ENCODE data around the gene FCRL5. TPM values are rescaled to one million over a fixed set of nuclear protein-coding genes. Genes with fewer than 3 reads are reported as not detected.

The FCRL5 gene
- total and polyA plus RNA-seq, 5 experiments from 2014 or later, result 1.2 to 1.7 TPM; not detected in 3

GRCh38 chr1:157519451-157519850 lies 32.9 kb downstream of the FCRL5 start:
- POLR2A ChIA-PET, result no interaction called here
- ATAC-seq (no peak), DNase-seq (no peak)
- H3K4me3 Mint-ChIP-seq, result no peak overlapping the region
- no peak overlapping the region for H3K27ac Mint-ChIP-seq
- H3K27me3 Mint-ChIP-seq, result peaks cover 0 to 9% (median 0%) of the 10 kb centered on the region in 5 donors
- H3K9me3 Mint-ChIP-seq, result no peaks in the 10 kb centered on the region
- no peaks in the 10 kb centered on the region for H3K36me3 Mint-ChIP-seq
- H3K4me1 Mint-ChIP-seq, result peaks cover 0 to 5% (median 2%) of the 10 kb centered on the region in 4 donors

GRCh38 chr1:157517016-157517415 lies 35.3 kb downstream of the FCRL5 start:
- Mint-ChIP-seq H3K27ac (no peak overlapping the region), H3K27me3 (peaks cover 0 to 9% (median 0%) of the 10 kb centered on the region in 5 donors), H3K4me1 (peaks cover under 1 to 10% (median 2%) of the 10 kb centered on the region in 4 donors), H3K9me3 (no peaks in the 10 kb centered on the region), H3K36me3 (no peaks in the 10 kb centered on the region), H3K4me3 (no peak overlapping the region)
- ATAC-seq (no peak), DNase-seq (no peak)
- POLR2A ChIA-PET, result no interaction called here

GRCh38 chr1:157515709-157516108 lies 36.6 kb downstream of the FCRL5 start:
- Mint-ChIP-seq H3K4me3 (no peak overlapping the region), H3K36me3 (no peaks in the 10 kb centered on the region), H3K27ac (peak overlapping the region in 1 of 10 donors; percentile 26), H3K27me3 (peaks cover 0 to 9% (median 0%) of the 10 kb centered on the region in 5 donors), H3K4me1 (peaks cover 3 to 17% (median 5%) of the 10 kb centered on the region in 4 donors), H3K9me3 (no peaks in the 10 kb centered on the region)
- ATAC-seq, result no peak
- no peak for DNase-seq
- POLR2A ChIA-PET, result no interaction called here

DNA sequence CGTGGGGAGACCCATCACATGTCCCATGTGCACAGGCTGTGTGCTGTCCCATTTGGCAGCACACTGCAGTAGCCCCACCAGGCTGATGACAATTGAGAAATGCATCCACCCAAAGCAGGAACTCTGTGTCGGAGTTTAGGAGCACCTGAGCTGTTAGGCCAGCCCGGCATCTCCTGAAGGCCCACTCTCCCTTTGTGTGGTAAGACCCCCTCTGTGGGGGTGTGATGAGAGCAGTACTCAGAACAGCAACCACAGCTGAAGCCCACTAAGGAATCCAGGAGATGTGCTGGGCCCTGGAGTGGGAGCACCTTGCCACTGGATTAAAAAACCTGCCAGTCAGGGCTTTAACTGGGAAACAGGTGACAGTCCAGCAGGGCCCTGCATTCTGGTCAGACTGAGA lies 37.2 kb downstream of the FCRL5 start:
- POLR2A ChIA-PET, result no interaction called here
- Mint-ChIP-seq H3K27me3 (peaks cover 0 to 6% (median 0%) of the 10 kb centered on the region in 5 donors), H3K9me3 (no peaks in the 10 kb centered on the region), H3K4me1 (peaks cover 3 to 17% (median 5%) of the 10 kb centered on the region in 4 donors), H3K4me3 (no peak overlapping the region), H3K36me3 (no peaks in the 10 kb centered on the region), H3K27ac (no peak overlapping the region)
- DNase-seq (no peak), ATAC-seq (no peak)

- H3K36me3 Mint-ChIP-seq, result no peaks in the 10 kb centered on the region
- DNase-seq (no peak), ATAC-seq (no peak)
- no peaks in the 10 kb centered on the region for H3K9me3 Mint-ChIP-seq
- no peak overlapping the region for H3K4me3 Mint-ChIP-seq
- H3K4me1 Mint-ChIP-seq, result peaks cover 3 to 17% (median 5%) of the 10 kb centered on the region in 4 donors
- peak overlapping the region in 1 of 10 donors; percentile 1 for H3K27ac Mint-ChIP-seq
- H3K27me3 Mint-ChIP-seq, result peaks cover 0 to under 1% (median 0%) of the 10 kb centered on the region in 5 donors
- POLR2A ChIA-PET, result no interaction called here
Measured at GRCh38 chr1:157512036-157512969, 40.0 kb downstream of the FCRL5 start.

GRCh38 chr1:157509546-157510232 lies 42.6 kb downstream of the FCRL5 start:
- ATAC-seq (no peak), DNase-seq (no peak)
- Mint-ChIP-seq H3K27me3 (peaks cover 0 to 11% (median 4%) of the 10 kb centered on the region in 5 donors), H3K4me1 (peaks cover 3 to 20% (median 6%) of the 10 kb centered on the region in 4 donors), H3K4me3 (no peak overlapping the region), H3K27ac (no peak overlapping the region), H3K9me3 (no peaks in the 10 kb centered on the region), H3K36me3 (no peaks in the 10 kb centered on the region)
- POLR2A ChIA-PET, result no interaction called here

DNA sequence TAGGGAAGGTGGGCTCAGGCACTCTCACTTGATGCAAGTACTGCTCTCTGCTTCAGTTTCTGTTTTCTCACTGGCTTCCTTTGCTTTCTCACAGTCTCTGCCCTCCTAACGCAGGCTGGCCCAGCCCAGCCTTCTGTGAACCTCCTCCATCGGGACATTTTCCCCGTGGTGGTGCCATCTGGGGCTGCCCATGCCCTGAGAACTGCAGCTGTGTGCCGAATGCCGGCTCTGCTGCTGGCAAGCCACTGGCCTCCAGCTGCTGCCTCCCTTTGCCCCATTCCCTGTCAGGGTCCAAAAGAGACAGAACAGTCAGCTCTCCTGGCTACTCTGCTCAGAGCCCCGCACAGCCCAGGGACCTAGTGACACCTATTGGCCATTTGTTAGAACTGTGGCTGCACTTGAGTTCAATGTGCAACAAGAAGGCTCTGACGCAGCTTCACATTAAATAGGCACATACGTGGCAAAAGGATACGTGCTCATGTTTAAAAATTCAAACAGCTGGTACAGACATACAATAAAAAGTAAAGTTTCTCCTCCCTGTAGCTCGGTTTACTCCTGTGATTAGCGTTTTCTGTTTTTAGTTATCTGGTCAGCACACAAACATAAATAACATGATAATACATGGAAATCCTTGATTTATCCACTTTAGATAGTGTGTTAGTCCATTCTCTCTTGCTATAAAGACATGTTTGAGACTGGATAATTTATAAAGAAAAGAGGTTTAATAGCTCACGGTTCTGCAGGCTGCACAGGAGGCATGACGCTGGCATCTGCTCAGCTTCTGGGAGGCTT lies 46.6 kb downstream of the FCRL5 start:
- peak in 3 of 10 donors; percentile 1 to 19 (median 6) for DNase-seq

DNA sequence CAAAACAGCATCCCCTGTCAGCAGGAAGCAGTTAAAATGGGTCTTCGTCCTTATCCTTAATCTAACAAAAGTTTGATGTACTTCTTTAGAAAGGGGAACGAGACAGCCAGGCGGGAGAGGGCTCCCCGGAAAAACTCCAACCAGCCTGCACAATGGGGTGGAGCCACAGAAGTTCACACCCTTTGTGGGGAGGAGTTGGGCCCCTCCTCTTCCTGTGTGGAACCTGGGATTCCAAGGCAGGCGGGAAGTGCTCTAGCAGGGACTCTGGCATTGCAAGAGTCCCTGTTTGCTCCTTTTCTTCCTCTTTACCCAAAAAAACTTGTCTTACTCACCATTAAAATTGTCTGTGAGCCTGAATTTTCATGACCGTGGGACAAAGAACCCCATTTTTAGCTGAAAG lies 47.7 kb downstream of the FCRL5 start:
- H3K9me3 Mint-ChIP-seq, result no peaks in the 10 kb centered on the region
- POLR2A ChIA-PET, result no interaction called here
- H3K27me3 Mint-ChIP-seq, result peaks cover 1 to 11% (median 6%) of the 10 kb centered on the region in 5 donors
- no peak overlapping the region for H3K27ac Mint-ChIP-seq
- ATAC-seq (no peak), DNase-seq (no peak)
- H3K4me3 Mint-ChIP-seq, result no peak overlapping the region
- H3K4me1 Mint-ChIP-seq, result peaks cover 0 to 2% (median under 1%) of the 10 kb centered on the region in 4 donors
- no peaks in the 10 kb centered on the region for H3K36me3 Mint-ChIP-seq

More for the DNA sequence above, 46.6 kb downstream of the FCRL5 start:
- Mint-ChIP-seq H3K27me3 (peaks cover 0 to 11% (median 6%) of the 10 kb centered on the region in 5 donors), H3K9me3 (no peaks in the 10 kb centered on the region), H3K36me3 (no peaks in the 10 kb centered on the region), H3K4me3 (no peak overlapping the region), H3K4me1 (peaks cover 0 to 2% (median under 1%) of the 10 kb centered on the region in 4 donors), H3K27ac (no peak overlapping the region)
- POLR2A ChIA-PET, result no interaction called here
- peak; percentile 33 to 53 for ATAC-seq

- Mint-ChIP-seq H3K27ac (no peak overlapping the region), H3K4me1 (peaks cover 0 to 5% (median 3%) of the 10 kb centered on the region in 4 donors), H3K9me3 (no peaks in the 10 kb centered on the region), H3K36me3 (no peaks in the 10 kb centered on the region), H3K27me3 (peaks cover 3 to 15% (median 7%) of the 10 kb centered on the region in 5 donors), H3K4me3 (no peak overlapping the region)
- ATAC-seq (no peak), DNase-seq (no peak)
- POLR2A ChIA-PET, result no interaction called here
Measured at GRCh38 chr1:157499521-157499920, 52.8 kb downstream of the FCRL5 start.

GRCh38 chr1:157498736-157499090 lies 53.6 kb downstream of the FCRL5 start:
- Mint-ChIP-seq H3K4me1 (peaks cover 0 to 5% (median 3%) of the 10 kb centered on the region in 4 donors), H3K36me3 (no peaks in the 10 kb centered on the region), H3K27me3 (peaks cover 7 to 19% (median 14%) of the 10 kb centered on the region in 5 donors), H3K27ac (no peak overlapping the region), H3K9me3 (no peaks in the 10 kb centered on the region), H3K4me3 (no peak overlapping the region)
- ATAC-seq, result no peak
- DNase-seq, result no peak
- POLR2A ChIA-PET, result no interaction called here

DNA sequence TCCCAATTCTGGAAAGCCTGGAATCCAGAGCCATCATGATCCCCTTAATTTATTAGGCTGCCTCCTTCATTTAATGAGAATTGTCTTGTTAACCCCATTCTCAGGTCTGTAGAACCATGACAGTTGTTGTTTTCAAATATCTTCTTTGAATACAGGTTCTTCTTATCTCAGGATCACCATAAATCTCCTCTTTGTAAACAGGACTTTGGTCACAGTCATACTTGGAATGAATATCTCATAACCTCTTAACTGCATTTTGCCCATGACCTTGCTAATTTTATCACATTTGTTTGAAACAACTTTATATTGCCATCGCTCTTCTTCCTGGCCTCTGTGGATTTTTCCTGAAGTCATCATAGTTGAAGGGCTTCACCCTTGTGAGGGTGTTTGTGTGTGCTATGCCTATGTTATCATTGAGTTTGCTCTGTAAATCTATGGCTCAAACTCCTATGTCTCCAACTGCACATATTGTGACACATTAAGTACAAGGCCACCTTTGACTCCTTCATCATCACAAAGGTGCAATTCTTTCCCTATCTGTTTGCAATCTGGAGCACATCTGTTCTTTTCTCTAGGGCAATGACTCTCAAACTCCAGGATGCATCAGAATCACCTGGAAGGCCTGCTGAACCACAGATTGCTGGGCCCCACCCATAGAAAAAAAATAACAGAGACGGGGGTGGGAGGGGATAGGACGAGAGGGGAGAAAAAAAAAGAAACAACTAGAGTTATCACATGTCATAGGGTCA lies 54.2 kb downstream of the FCRL5 start:
- H3K9me3 Mint-ChIP-seq, result no peaks in the 10 kb centered on the region

GRCh38 chr1:157497284-157497683 lies 55.0 kb downstream of the FCRL5 start:
- ATAC-seq, result no peak
- Mint-ChIP-seq H3K27ac (no peak overlapping the region), H3K4me1 (peaks cover 0 to 5% (median 3%) of the 10 kb centered on the region in 4 donors), H3K4me3 (no peak overlapping the region), H3K36me3 (no peaks in the 10 kb centered on the region), H3K9me3 (no peaks in the 10 kb centered on the region), H3K27me3 (peaks cover 15 to 28% (median 26%) of the 10 kb centered on the region in 5 donors)
- POLR2A ChIA-PET, result no interaction called here
- DNase-seq, result no peak

More for the DNA sequence above, 54.2 kb downstream of the FCRL5 start:
- Mint-ChIP-seq H3K4me1 (peaks cover 0 to 5% (median 3%) of the 10 kb centered on the region in 4 donors), H3K27ac (no peak overlapping the region), H3K27me3 (peaks cover 12 to 22% (median 20%) of the 10 kb centered on the region in 5 donors), H3K4me3 (no peak overlapping the region), H3K36me3 (no peaks in the 10 kb centered on the region)
- POLR2A ChIA-PET, result no interaction called here
- ATAC-seq (no peak), DNase-seq (no peak)
